HCT116 (cell line): Measurements from ENCODE around the gene WDR88. TPM values are rescaled to one million over a fixed set of nuclear protein-coding genes. Genes with fewer than 3 reads are reported as not detected.

ENCODE experiments used
- ATAC-seq: fragments of 200-7000 bp; cut with Tn5 transposase; 2 replicates; pipeline ENCODE4 v1.9.1; 2020; ENCODE audit warnings: mild to moderate bottlenecking, moderate library complexity
- BruUV-seq: library from RNA; stranded (reverse); fragments of 400-500 nt; replicated peaks from 2 replicates; lab custom pipeline; 2021; lab: Mats Ljungman, UMichigan
- CTCF ChIA-PET: fragments of 300-600 bp; sonication (Branson Sonifier 250); formaldehyde crosslinking; loops from one replicate; lab custom pipeline; 2021; ENCODE audit warnings: antibody characterized with exemption; lab: Charles Lee
- POLR2A ChIA-PET: fragments of 300-600, 350-600 bp; sonication (Branson Sonifier 250); formaldehyde crosslinking; loops from one replicate; lab custom pipeline; 2021; ENCODE audit warnings: antibody characterized with exemption; lab: Charles Lee
- RAD21 ChIA-PET, 2 experiments: fragments of 300-600 bp; sonication (Branson Sonifier 250); formaldehyde crosslinking; loops; one replicate each; lab custom pipeline; 2023; ENCODE audit warnings: low total read pairs in 2 of 2; ENCODE audit not compliant: uncharacterized antibody in 2 of 2, unreplicated experiment in 2 of 2, low non-redundant PET in 1 of 2; lab: Charles Lee
- DNase-seq: peaks from one replicate; pipeline ENCODE4 v3.0.0-alpha.2; 2010; ENCODE audit warnings: low read depth, low spot score
- H2AFZ ChIP-seq: fragments of 200-600 bp; shearing (Covaris generic), sonication (generic); 2 replicates; pipeline ENCODE4 v1.6.1; 2017; ENCODE audit warnings: low read depth, mixed run types, mixed read lengths, antibody characterized with exemption, low read length; ENCODE audit not compliant: poor library complexity, severe bottlenecking
- H3K27ac ChIP-seq: 2 replicates; pipeline ENCODE4 v1.5.1; 2012; ENCODE audit warnings: low read depth, low read length
- H3K27me3 ChIP-seq: fragments of 200-600 bp; sonication (generic); 2 replicates; pipeline ENCODE4 v1.6.1; 2016; ENCODE audit warnings: mixed run types, low read length, mixed read lengths; ENCODE audit not compliant: insufficient read depth
- H3K36me3 ChIP-seq, 2 experiments: fragments of 200-500 bp in 1 of 2; fragments of 200-600 bp in 1 of 2; sonication (Bioruptor generic) in 1 of 2; sonication (generic) in 1 of 2; 2 replicates each; pipeline versions ENCODE4 v1.5.1 to v1.6.1; 2014 to 2016; ENCODE audit warnings: low read length in 2 of 2, inconsistent platforms in 1 of 2, mixed read lengths in 1 of 2, mixed run types in 1 of 2; ENCODE audit not compliant: insufficient read depth in 2 of 2, control insufficient read depth in 1 of 2
- H3K4me1 ChIP-seq, 2 experiments: fragments of 200-600 bp in 1 of 2; sonication (generic) in 1 of 2; 2 replicates each; pipeline versions ENCODE4 v1.5.1 to v1.6.1; 2012 to 2017; ENCODE audit warnings: low read length in 2 of 2, inconsistent platforms in 1 of 2, mild to moderate bottlenecking in 1 of 2, mixed read lengths in 1 of 2, mixed run types in 1 of 2, moderate library complexity in 1 of 2; ENCODE audit not compliant: insufficient read depth in 2 of 2, control insufficient read depth in 1 of 2
- H3K4me2 ChIP-seq: fragments of 200-600 bp; sonication (generic); 2 replicates; pipeline ENCODE4 v1.6.1; 2017; ENCODE audit warnings: mixed run types, low read length, mixed read lengths
- H3K4me3 ChIP-seq, 2 experiments: fragments of 200-600 bp in 1 of 2; sonication (generic) in 1 of 2; replicated peaks in 1 of 2; 2 replicates each; pipeline ENCODE4 v1.5.1; 2011 to 2016; ENCODE audit warnings: low read length in 2 of 2, control low read depth in 1 of 2, low read depth in 1 of 2, mild to moderate bottlenecking in 1 of 2, mixed read lengths in 1 of 2, mixed run types in 1 of 2
- H3K79me2 ChIP-seq: fragments of 200-600 bp; sonication (generic); 2 replicates; pipeline ENCODE4 v1.6.1; 2017; ENCODE audit warnings: mild to moderate bottlenecking, mixed run types, low read length, moderate library complexity, mixed read lengths; ENCODE audit not compliant: insufficient read depth
- H3K9ac ChIP-seq: fragments of 200-600 bp; sonication (generic); 2 replicates; pipeline ENCODE4 v1.6.1; 2016; ENCODE audit warnings: low read length, mixed read lengths
- H3K9me2 ChIP-seq: fragments of 200-600 bp; sonication (generic), shearing (Covaris generic); 2 replicates; pipeline ENCODE4 v1.6.1; 2017; ENCODE audit warnings: mixed run types, mild to moderate bottlenecking, moderate library complexity; ENCODE audit not compliant: insufficient read depth
- H3K9me3 ChIP-seq, 2 experiments: fragments of 200-500 bp in 1 of 2; fragments of 200-600 bp in 1 of 2; sonication (Bioruptor generic) in 1 of 2; sonication (generic) in 1 of 2; 2 replicates each; pipeline ENCODE4 v1.6.1; 2014 to 2017; ENCODE audit warnings: low read length in 2 of 2, mixed read lengths in 2 of 2, inconsistent platforms in 1 of 2, low read depth in 1 of 2, mild to moderate bottlenecking in 1 of 2, mixed run types in 1 of 2, moderate library complexity in 1 of 2; ENCODE audit not compliant: control insufficient read depth in 1 of 2, insufficient read depth in 1 of 2
- H4K20me1 ChIP-seq: fragments of 200-600 bp; sonication (generic), shearing (Covaris generic); 2 replicates; pipeline ENCODE4 v1.6.1; 2017; ENCODE audit warnings: mixed run types, mild to moderate bottlenecking, moderate library complexity; ENCODE audit not compliant: insufficient read depth
- CEBPB ChIP-seq: IDR thresholded peaks from 2 replicates; pipeline ENCODE4 v1.6.1; 2012; ENCODE audit warnings: low read depth
- EZH2 ChIP-seq: fragments of 200-600 bp; sonication (generic); IDR thresholded peaks from 2 replicates; pipeline ENCODE4 v1.6.1; 2017; ENCODE audit warnings: antibody characterized with exemption, mixed run types
- FOSL1 ChIP-seq: IDR thresholded peaks from 2 replicates; pipeline ENCODE4 v1.6.1; 2012; ENCODE audit warnings: low read depth
- RAD21 ChIP-seq: IDR thresholded peaks from 2 replicates; pipeline ENCODE4 v1.6.1; 2012; ENCODE audit warnings: low read depth, mild to moderate bottlenecking
- SIN3A ChIP-seq: IDR thresholded peaks from 2 replicates; pipeline ENCODE4 v1.6.1; 2012; ENCODE audit warnings: low read depth
- TCF7L2 ChIP-seq: IDR thresholded peaks from 2 replicates; pipeline ENCODE4 v1.7.0; 2011; ENCODE audit warnings: borderline replicate concordance, inconsistent platforms; ENCODE audit not compliant: insufficient read depth, insufficient read length; ENCODE audit errors: extremely low read depth
- YY1 ChIP-seq: IDR thresholded peaks from 2 replicates; pipeline ENCODE4 v1.6.1; 2011; ENCODE audit warnings: low read length, low read depth, moderate library complexity, mild to moderate bottlenecking; ENCODE audit not compliant: insufficient replicate concordance; ENCODE audit errors: extremely low read depth
- ZFX ChIP-seq: fragments of 450-650 bp; IDR thresholded peaks from 2 replicates; pipeline ENCODE4 v1.6.1; 2017
- ZNF274 ChIP-seq: fragments of 200-500 bp; sonication (Bioruptor generic); IDR thresholded peaks from 2 replicates; pipeline ENCODE4 v1.6.1; 2014; ENCODE audit warnings: mild to moderate bottlenecking, low read depth, low read length, inconsistent platforms
- intact Hi-C: fragments of 100-400 bp; cut with micrococcal nuclease; formaldehyde crosslinking; loops from 2 replicates; pipeline ENCODE4 v1.10.0; 2022
- total RNA-seq: library from RNA; stranded (reverse); gene quantifications from one replicate; pipeline ENCODE4 v1.2.1, GENCODE V29; 2021; ENCODE audit not compliant: unreplicated experiment
- TF ChIP-seq, protein P1 (sequence below), 3 experiments: fragments of 200-600 bp in 1 of 3; sonication (generic) in 1 of 3; IDR thresholded peaks in 2 of 3; conservative IDR thresholded peaks in 1 of 3; 2 replicates each; pipeline ENCODE4 v1.5.1; 2012 to 2017; ENCODE audit warnings: low read depth in 2 of 3, low read length in 2 of 3, antibody characterized with exemption in 1 of 3, borderline replicate concordance in 1 of 3, control low read depth in 1 of 3, mild to moderate bottlenecking in 1 of 3, mixed read lengths in 1 of 3, mixed run types in 1 of 3, moderate library complexity in 1 of 3; ENCODE audit not compliant: insufficient read depth in 1 of 3

Gene WDR88
- total RNA-seq, 1 experiment from 2014 or later: not detected

DNA sequence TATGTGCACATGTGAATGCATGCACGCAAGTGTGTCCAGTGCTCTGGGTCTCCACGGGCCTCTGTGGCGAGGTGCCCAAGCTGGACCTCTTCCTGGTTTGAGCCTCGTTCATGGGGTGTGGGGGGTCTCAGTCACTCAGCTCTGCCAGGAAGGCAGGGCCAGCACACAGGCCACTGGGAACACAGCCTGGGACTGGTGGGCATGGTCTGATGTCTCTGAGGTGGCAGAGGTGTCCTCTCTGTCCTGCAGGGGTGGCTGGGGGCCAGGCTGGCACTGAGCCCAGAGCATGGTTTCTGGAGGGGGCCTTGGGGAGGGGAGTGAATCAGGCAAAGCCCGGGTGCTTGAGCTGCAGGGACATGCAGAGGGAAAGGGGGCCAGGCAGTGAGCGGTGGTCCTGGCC lies 71.6 kb downstream of the WDR88 start:
- H3K9me2 ChIP-seq: no peaks in the 10 kb centered on the region
- peaks cover 0 to 6% of the 10 kb centered on the region in 2 experiments; a peak in 2 of 4 replicates for H3K36me3 ChIP-seq
- no peaks in the 10 kb centered on the region for H3K9me3 ChIP-seq
- H4K20me1 ChIP-seq: no peaks in the 10 kb centered on the region
- no peaks in the 10 kb centered on the region; the same call in 1 of the 2 replicates for H3K79me2 ChIP-seq
- H3K4me3 ChIP-seq: no peak overlapping the region
- intact Hi-C loops: no loop called here
- CTCF ChIA-PET: interaction anchor here (1.2 kb wide), 1 partner anchor 19 kb away, joined by 3 read pairs; no protein-coding TSS in a partner anchor
- RAD21 ChIA-PET: no interaction called here
- no peak overlapping the region for H2AFZ ChIP-seq
- H3K9ac ChIP-seq: no peak overlapping the region
- H3K4me2 ChIP-seq: no peak overlapping the region
- POLR2A ChIA-PET: no interaction called here
- BruUV-seq: no TSS peak
- TF ChIP-seq TCF7L2 (no peak), RAD21 (no peak), ZFX (no peak), CEBPB (no peak), FOSL1 (no peak), ZNF274 (no peak), SIN3A (no peak), EZH2 (no peak), YY1 (no peak)
- TF ChIP-seq, protein P1, sequence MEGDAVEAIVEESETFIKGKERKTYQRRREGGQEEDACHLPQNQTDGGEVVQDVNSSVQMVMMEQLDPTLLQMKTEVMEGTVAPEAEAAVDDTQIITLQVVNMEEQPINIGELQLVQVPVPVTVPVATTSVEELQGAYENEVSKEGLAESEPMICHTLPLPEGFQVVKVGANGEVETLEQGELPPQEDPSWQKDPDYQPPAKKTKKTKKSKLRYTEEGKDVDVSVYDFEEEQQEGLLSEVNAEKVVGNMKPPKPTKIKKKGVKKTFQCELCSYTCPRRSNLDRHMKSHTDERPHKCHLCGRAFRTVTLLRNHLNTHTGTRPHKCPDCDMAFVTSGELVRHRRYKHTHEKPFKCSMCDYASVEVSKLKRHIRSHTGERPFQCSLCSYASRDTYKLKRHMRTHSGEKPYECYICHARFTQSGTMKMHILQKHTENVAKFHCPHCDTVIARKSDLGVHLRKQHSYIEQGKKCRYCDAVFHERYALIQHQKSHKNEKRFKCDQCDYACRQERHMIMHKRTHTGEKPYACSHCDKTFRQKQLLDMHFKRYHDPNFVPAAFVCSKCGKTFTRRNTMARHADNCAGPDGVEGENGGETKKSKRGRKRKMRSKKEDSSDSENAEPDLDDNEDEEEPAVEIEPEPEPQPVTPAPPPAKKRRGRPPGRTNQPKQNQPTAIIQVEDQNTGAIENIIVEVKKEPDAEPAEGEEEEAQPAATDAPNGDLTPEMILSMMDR (IDR thresholded peaks at IDR 0.05 in 2 of 3, conservative IDR thresholded peaks at IDR 0.05 in 1 of 3; ENCODE audit: borderline replicate concordance in 1 of 3, insufficient read depth in 1 of 3, low read depth in 2 of 3, low read length in 2 of 3): no peak
- no peak overlapping the region for H3K27ac ChIP-seq
- no peak for DNase-seq
- no peak for ATAC-seq
- H3K27me3 ChIP-seq: no peaks in the 10 kb centered on the region
- peaks cover 0 to 5% of the 10 kb centered on the region in 2 experiments; a peak in 2 of 4 replicates for H3K4me1 ChIP-seq
